Endothelial cell of umbilical vein (primary cell): ENCODE data around the gene SPRY1. TPM values are rescaled to one million over a fixed set of nuclear protein-coding genes. Genes with fewer than 3 reads are reported as not detected.

ENCODE experiments used
- BruUV-seq: library from RNA; stranded (reverse); fragments of 400-500 nt; replicated peaks from 2 replicates; lab custom pipeline; 2021; lab: Mats Ljungman, UMichigan
- CTCF ChIA-PET: fragments of 300-600, 350-600 bp; sonication (Branson Sonifier 250); formaldehyde crosslinking; loops from one replicate; lab custom pipeline; 2021; ENCODE audit warnings: antibody characterized with exemption, inconsistent platforms; lab: Charles Lee
- POLR2A ChIA-PET: fragments of 300-600, 350-600 bp; sonication (Branson Sonifier 250); formaldehyde crosslinking; loops from one replicate; lab custom pipeline; 2021; ENCODE audit warnings: antibody characterized with exemption, inconsistent platforms; lab: Charles Lee
- DNase-seq: peaks from one replicate; pipeline ENCODE4 v3.0.0-alpha.2; 2011; ENCODE audit warnings: low read depth, low spot score
- FAIRE-seq: peaks from 2 replicates; lab custom pipeline; 2011; peaks lifted over from hg19 to GRCh38; lab: Jason Lieb, UNC
- H2AFZ ChIP-seq: 2 replicates; pipeline ENCODE4 v1.6.0; 2012; ENCODE audit warnings: low read depth, low read length, control low read depth, inconsistent platforms
- H3K27ac ChIP-seq: 2 replicates; pipeline ENCODE4 v1.5.1; 2011; ENCODE audit warnings: low read depth, mild to moderate bottlenecking, control low read depth, low read length, moderate library complexity; ENCODE audit not compliant: insufficient read depth
- H3K27me3 ChIP-seq, 2 experiments: 2 replicates each; pipeline versions ENCODE4 v1.6.0 to v1.6.1; 2011; ENCODE audit warnings: low read length in 2 of 2, mixed read lengths in 1 of 2; ENCODE audit not compliant: control insufficient read depth in 2 of 2, insufficient read depth in 2 of 2
- H3K36me3 ChIP-seq, 2 experiments: 2 replicates in 1 of 2; 3 replicates in 1 of 2; pipeline ENCODE4 v1.5.1; 2011; ENCODE audit warnings: low read length in 2 of 2, mild to moderate bottlenecking in 1 of 2, moderate library complexity in 1 of 2; ENCODE audit not compliant: control insufficient read depth in 2 of 2, insufficient read depth in 2 of 2; ENCODE audit errors: extremely low read depth in 1 of 2
- H3K4me1 ChIP-seq: 3 replicates; pipeline ENCODE4 v1.5.1; 2011; ENCODE audit warnings: mild to moderate bottlenecking, low read length; ENCODE audit not compliant: control insufficient read depth, insufficient read depth; ENCODE audit errors: extremely low read depth
- H3K4me2 ChIP-seq: 2 replicates; pipeline ENCODE4 v1.6.1; 2011; ENCODE audit warnings: low read length, control low read depth, mixed read lengths; ENCODE audit not compliant: insufficient read depth
- H3K4me3 ChIP-seq, 3 experiments: fragments of 200-600 bp in 1 of 3; sonication (generic), shearing (Covaris generic) in 1 of 3; replicated peaks in 1 of 3; 2 replicates each; pipeline ENCODE4 v1.5.1; 2011 to 2016; ENCODE audit warnings: control low read depth in 3 of 3, low read length in 3 of 3, mild to moderate bottlenecking in 2 of 3, inconsistent platforms in 1 of 3, low read depth in 1 of 3, moderate library complexity in 1 of 3; ENCODE audit not compliant: insufficient read depth in 1 of 3
- H3K79me2 ChIP-seq: 2 replicates; pipeline ENCODE4 v1.6.0; 2012; ENCODE audit warnings: low read length, inconsistent platforms; ENCODE audit not compliant: control insufficient read depth, insufficient read depth
- H3K9ac ChIP-seq: replicated peaks from 2 replicates; pipeline ENCODE3; 2011; ENCODE audit warnings: low read length, control low read depth; ENCODE audit not compliant: insufficient read depth; ENCODE audit errors: extremely low read depth
- H3K9me1 ChIP-seq: replicated peaks from 3 replicates; pipeline ENCODE4 v1.6.0; 2011; ENCODE audit warnings: mild to moderate bottlenecking, low read length; ENCODE audit not compliant: control insufficient read depth, insufficient read depth; ENCODE audit errors: extremely low read depth
- H3K9me3 ChIP-seq: replicated peaks from 2 replicates; pipeline ENCODE4 v1.5.1; 2012; ENCODE audit warnings: low read length, inconsistent platforms; ENCODE audit not compliant: control insufficient read depth, insufficient read depth
- H4K20me1 ChIP-seq: replicated peaks from 2 replicates; pipeline ENCODE3; 2011; ENCODE audit warnings: mild to moderate bottlenecking, low read length; ENCODE audit not compliant: control insufficient read depth, insufficient read depth; ENCODE audit errors: extremely low read depth
- CTCF ChIP-seq, 2 donors: IDR thresholded peaks; 1 replicate in 1 of 2; 2 replicates in 1 of 2; pipeline ENCODE4 v1.5.1; 2011; ENCODE audit warnings: low read length in 2 of 2, mild to moderate bottlenecking in 2 of 2, moderate library complexity in 2 of 2, control low read depth in 1 of 2, inconsistent platforms in 1 of 2, low read depth in 1 of 2; ENCODE audit not compliant: insufficient read depth in 1 of 2; ENCODE audit errors: extremely low read depth in 1 of 2
- EZH2 ChIP-seq: IDR thresholded peaks from 2 replicates; pipeline ENCODE4 v1.6.1; 2012; ENCODE audit warnings: borderline replicate concordance, low read depth, mild to moderate bottlenecking, moderate library complexity, low read length, inconsistent platforms; ENCODE audit not compliant: severe bottlenecking
- FOS ChIP-seq: IDR thresholded peaks from 2 replicates; pipeline ENCODE4 v1.6.1; 2011; ENCODE audit warnings: mild to moderate bottlenecking, low read length, moderate library complexity, borderline replicate concordance; ENCODE audit not compliant: insufficient read depth
- GATA2 ChIP-seq: IDR thresholded peaks from 2 replicates; pipeline ENCODE4 v1.7.0; 2011; ENCODE audit warnings: low read depth, mild to moderate bottlenecking, moderate library complexity, mixed read lengths, low read length; ENCODE audit not compliant: insufficient read length, insufficient read depth
- JUN ChIP-seq: IDR thresholded peaks from 2 replicates; pipeline ENCODE4 v1.6.1; 2011; ENCODE audit warnings: borderline replicate concordance, low read depth; ENCODE audit not compliant: insufficient read length, insufficient read depth
- MAX ChIP-seq: IDR thresholded peaks from 2 replicates; pipeline ENCODE4 v1.6.1; 2011; ENCODE audit not compliant: insufficient read depth, insufficient read length
- MYC ChIP-seq: IDR thresholded peaks from one replicate; pipeline ENCODE4 v1.6.1; 2011; ENCODE audit warnings: mild to moderate bottlenecking, low read depth, low read length
- POLR2A ChIP-seq: IDR thresholded peaks from 2 replicates; pipeline ENCODE4 v1.6.1; 2012; ENCODE audit warnings: low read depth, mild to moderate bottlenecking, control low read depth, low read length
- POLR2AphosphoS5 ChIP-seq: IDR thresholded peaks from 2 replicates; pipeline ENCODE4 v1.6.1; 2012; ENCODE audit warnings: low read depth, mild to moderate bottlenecking, control low read depth, low read length, moderate library complexity; ENCODE audit not compliant: insufficient read depth
- dilution Hi-C: fragments of 300-500 bp; cut with MboI; formaldehyde crosslinking; loops from one replicate; pipeline ENCODE4 v1.15.0; 2019; ENCODE audit warnings: low sequenced_read_pairs; ENCODE audit not compliant: extremely low pct_ligation_motif_present
- intact Hi-C: fragments of 100-400 bp; cut with micrococcal nuclease; formaldehyde crosslinking; loops from one replicate; pipeline ENCODE4 v1.10.0; 2022
- polyA plus RNA-seq, 4 experiments: library from polyadenylated mRNA; depleted of rRNA in 3 of 4; stranded (reverse) in 3 of 4; unstranded in 1 of 4; fragments of >200 nt; gene quantifications; 2 replicates each; pipeline versions ENCODE4 v1.2.1 to v1.2.3, GENCODE V29; 2011 to 2012; ENCODE audit warnings: missing spikeins in 1 of 4
- total RNA-seq: library from RNA; stranded (reverse); gene quantifications from 2 replicates; pipeline ENCODE4 v1.2.3, GENCODE V29; 2021

Gene SPRY1
- total and polyA plus RNA-seq, 2 donors (not counting 3 experiments of a cell fraction or from before 2014, with no cell fraction given), result 14.1 to 43.7 TPM

- Histone ChIP-seq H3K4me3 (no peak overlapping the region), H3K27ac (no peak overlapping the region), H3K9me1 (no peaks in the 10 kb centered on the region), H2AFZ (no peak overlapping the region), H3K36me3 (no peaks in the 10 kb centered on the region), H4K20me1 (no peaks in the 10 kb centered on the region), H3K27me3 (no peaks in the 10 kb centered on the region), H3K79me2 (no peaks in the 10 kb centered on the region), H3K9me3 (no peaks in the 10 kb centered on the region), H3K9ac (no peak overlapping the region), H3K4me2 (no peak overlapping the region), H3K4me1 (peaks cover 26% of the 10 kb centered on the region)
- CTCF ChIA-PET, result interaction anchor here (0.9 kb wide), 1 partner anchor 14 kb away, joined by 3 read pairs; no protein-coding TSS in a partner anchor
- dilution Hi-C loops, result no loop called here
- FAIRE-seq, result no peak
- DNase-seq, result no peak
- no TSS peak for BruUV-seq
- POLR2A ChIA-PET, result no interaction called here
- intact Hi-C loops, result no loop called here
- TF ChIP-seq MAX, result no peak
- TF ChIP-seq MYC, result no peak
Observed at GRCh38 chr4:123421937-123422781, 25.6 kb downstream of the SPRY1 start.

- CTCF ChIA-PET, result no interaction called here
Observed at GRCh38 chr4:123423819-123424218, 27.2 kb downstream of the SPRY1 start.

More at GRCh38 chr4:123423819-123424218, 27.2 kb downstream of the SPRY1 start:
- DNase-seq (no peak), FAIRE-seq (no peak)
- no peaks in the 10 kb centered on the region for H3K36me3 ChIP-seq
- TF ChIP-seq POLR2AphosphoS5 (no peak), JUN (no peak), CTCF (IDR thresholded peaks at IDR 0.05; ENCODE audit: extremely low read depth in 1 of 2, insufficient read depth in 1 of 2, low read depth in 1 of 2, low read length in 2 of 2) (no peak), MYC (no peak), GATA2 (no peak), FOS (no peak), POLR2A (no peak), MAX (no peak), EZH2 (no peak)
- no peak overlapping the region for H3K4me3 ChIP-seq
- no peak overlapping the region for H3K9ac ChIP-seq
- no peak overlapping the region for H2AFZ ChIP-seq
- H3K27me3 ChIP-seq, result no peaks in the 10 kb centered on the region
- H3K4me2 ChIP-seq, result no peak overlapping the region
- dilution Hi-C loops, result no loop called here
- no peaks in the 10 kb centered on the region for H3K9me3 ChIP-seq
- no TSS peak for BruUV-seq
- no peak overlapping the region for H3K27ac ChIP-seq
- intact Hi-C loops, result no loop called here
- peaks cover 10% of the 10 kb centered on the region for H3K4me1 ChIP-seq
- no peaks in the 10 kb centered on the region for H3K79me2 ChIP-seq
- no peaks in the 10 kb centered on the region for H3K9me1 ChIP-seq
- POLR2A ChIA-PET, result no interaction called here
- H4K20me1 ChIP-seq, result no peaks in the 10 kb centered on the region
